ENCODE data around the gene STX16. TPM values are rescaled to one million over a fixed set of nuclear protein-coding genes. Genes with fewer than 3 reads are reported as not detected.
A peak's percentile ranks its signal among the peaks of the same experiment; 100 is the strongest.

STX16 gene
- total and polyA plus RNA-seq, 9 of the 15 experiments (the other 6 are each of a cell fraction or from before 2014, with no cell fraction given): 4.4 to 43.5 (median 14.7) TPM

GRCh38 chr20:58650776-58651558 lies at the start of gene STX16 (continued):
- TF ChIP-seq ZBTB40 (IDR thresholded peaks at IDR 0.05): peak; percentile 100
- TF ChIP-seq ZBTB40 (CRISPR knock-in tag; IDR thresholded peaks at IDR 0.05): 0 out of 2 replicates have a peak, but pooled peaks have one; percentile 12
- peak; percentile 88 for TF ChIP-seq ZFX (CRISPR knock-in tag; IDR thresholded peaks at IDR 0.05)
- TF ChIP-seq, protein P1, sequence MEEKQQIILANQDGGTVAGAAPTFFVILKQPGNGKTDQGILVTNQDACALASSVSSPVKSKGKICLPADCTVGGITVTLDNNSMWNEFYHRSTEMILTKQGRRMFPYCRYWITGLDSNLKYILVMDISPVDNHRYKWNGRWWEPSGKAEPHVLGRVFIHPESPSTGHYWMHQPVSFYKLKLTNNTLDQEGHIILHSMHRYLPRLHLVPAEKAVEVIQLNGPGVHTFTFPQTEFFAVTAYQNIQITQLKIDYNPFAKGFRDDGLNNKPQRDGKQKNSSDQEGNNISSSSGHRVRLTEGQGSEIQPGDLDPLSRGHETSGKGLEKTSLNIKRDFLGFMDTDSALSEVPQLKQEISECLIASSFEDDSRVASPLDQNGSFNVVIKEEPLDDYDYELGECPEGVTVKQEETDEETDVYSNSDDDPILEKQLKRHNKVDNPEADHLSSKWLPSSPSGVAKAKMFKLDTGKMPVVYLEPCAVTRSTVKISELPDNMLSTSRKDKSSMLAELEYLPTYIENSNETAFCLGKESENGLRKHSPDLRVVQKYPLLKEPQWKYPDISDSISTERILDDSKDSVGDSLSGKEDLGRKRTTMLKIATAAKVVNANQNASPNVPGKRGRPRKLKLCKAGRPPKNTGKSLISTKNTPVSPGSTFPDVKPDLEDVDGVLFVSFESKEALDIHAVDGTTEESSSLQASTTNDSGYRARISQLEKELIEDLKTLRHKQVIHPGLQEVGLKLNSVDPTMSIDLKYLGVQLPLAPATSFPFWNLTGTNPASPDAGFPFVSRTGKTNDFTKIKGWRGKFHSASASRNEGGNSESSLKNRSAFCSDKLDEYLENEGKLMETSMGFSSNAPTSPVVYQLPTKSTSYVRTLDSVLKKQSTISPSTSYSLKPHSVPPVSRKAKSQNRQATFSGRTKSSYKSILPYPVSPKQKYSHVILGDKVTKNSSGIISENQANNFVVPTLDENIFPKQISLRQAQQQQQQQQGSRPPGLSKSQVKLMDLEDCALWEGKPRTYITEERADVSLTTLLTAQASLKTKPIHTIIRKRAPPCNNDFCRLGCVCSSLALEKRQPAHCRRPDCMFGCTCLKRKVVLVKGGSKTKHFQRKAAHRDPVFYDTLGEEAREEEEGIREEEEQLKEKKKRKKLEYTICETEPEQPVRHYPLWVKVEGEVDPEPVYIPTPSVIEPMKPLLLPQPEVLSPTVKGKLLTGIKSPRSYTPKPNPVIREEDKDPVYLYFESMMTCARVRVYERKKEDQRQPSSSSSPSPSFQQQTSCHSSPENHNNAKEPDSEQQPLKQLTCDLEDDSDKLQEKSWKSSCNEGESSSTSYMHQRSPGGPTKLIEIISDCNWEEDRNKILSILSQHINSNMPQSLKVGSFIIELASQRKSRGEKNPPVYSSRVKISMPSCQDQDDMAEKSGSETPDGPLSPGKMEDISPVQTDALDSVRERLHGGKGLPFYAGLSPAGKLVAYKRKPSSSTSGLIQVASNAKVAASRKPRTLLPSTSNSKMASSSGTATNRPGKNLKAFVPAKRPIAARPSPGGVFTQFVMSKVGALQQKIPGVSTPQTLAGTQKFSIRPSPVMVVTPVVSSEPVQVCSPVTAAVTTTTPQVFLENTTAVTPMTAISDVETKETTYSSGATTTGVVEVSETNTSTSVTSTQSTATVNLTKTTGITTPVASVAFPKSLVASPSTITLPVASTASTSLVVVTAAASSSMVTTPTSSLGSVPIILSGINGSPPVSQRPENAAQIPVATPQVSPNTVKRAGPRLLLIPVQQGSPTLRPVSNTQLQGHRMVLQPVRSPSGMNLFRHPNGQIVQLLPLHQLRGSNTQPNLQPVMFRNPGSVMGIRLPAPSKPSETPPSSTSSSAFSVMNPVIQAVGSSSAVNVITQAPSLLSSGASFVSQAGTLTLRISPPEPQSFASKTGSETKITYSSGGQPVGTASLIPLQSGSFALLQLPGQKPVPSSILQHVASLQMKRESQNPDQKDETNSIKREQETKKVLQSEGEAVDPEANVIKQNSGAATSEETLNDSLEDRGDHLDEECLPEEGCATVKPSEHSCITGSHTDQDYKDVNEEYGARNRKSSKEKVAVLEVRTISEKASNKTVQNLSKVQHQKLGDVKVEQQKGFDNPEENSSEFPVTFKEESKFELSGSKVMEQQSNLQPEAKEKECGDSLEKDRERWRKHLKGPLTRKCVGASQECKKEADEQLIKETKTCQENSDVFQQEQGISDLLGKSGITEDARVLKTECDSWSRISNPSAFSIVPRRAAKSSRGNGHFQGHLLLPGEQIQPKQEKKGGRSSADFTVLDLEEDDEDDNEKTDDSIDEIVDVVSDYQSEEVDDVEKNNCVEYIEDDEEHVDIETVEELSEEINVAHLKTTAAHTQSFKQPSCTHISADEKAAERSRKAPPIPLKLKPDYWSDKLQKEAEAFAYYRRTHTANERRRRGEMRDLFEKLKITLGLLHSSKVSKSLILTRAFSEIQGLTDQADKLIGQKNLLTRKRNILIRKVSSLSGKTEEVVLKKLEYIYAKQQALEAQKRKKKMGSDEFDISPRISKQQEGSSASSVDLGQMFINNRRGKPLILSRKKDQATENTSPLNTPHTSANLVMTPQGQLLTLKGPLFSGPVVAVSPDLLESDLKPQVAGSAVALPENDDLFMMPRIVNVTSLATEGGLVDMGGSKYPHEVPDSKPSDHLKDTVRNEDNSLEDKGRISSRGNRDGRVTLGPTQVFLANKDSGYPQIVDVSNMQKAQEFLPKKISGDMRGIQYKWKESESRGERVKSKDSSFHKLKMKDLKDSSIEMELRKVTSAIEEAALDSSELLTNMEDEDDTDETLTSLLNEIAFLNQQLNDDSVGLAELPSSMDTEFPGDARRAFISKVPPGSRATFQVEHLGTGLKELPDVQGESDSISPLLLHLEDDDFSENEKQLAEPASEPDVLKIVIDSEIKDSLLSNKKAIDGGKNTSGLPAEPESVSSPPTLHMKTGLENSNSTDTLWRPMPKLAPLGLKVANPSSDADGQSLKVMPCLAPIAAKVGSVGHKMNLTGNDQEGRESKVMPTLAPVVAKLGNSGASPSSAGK (IDR thresholded peaks at IDR 0.05): peak; percentile 43
- TF ChIP-seq ZNF175 (CRISPR knock-in tag; IDR thresholded peaks at IDR 0.05; ENCODE audit: low read depth): no peak
- TF ChIP-seq MCM7 (IDR thresholded peaks at IDR 0.05): peak in 1 of 2 experiments; percentile 96; a peak in 2 of 4 replicates
